ENCODE data around the gene CD7. TPM values are rescaled to one million over a fixed set of nuclear protein-coding genes. Genes with fewer than 3 reads are reported as not detected.

The CD7 gene
- total RNA-seq, 2 donors from 2014 or later, result not detected

GRCh38 chr17:82267575-82268379, 49.6 kb downstream of the CD7 start:
- DNase-seq (peak; percentile 96 to 98 (median 97)), ATAC-seq (peak; percentile 96)
- TF ChIP-seq, protein P1, sequence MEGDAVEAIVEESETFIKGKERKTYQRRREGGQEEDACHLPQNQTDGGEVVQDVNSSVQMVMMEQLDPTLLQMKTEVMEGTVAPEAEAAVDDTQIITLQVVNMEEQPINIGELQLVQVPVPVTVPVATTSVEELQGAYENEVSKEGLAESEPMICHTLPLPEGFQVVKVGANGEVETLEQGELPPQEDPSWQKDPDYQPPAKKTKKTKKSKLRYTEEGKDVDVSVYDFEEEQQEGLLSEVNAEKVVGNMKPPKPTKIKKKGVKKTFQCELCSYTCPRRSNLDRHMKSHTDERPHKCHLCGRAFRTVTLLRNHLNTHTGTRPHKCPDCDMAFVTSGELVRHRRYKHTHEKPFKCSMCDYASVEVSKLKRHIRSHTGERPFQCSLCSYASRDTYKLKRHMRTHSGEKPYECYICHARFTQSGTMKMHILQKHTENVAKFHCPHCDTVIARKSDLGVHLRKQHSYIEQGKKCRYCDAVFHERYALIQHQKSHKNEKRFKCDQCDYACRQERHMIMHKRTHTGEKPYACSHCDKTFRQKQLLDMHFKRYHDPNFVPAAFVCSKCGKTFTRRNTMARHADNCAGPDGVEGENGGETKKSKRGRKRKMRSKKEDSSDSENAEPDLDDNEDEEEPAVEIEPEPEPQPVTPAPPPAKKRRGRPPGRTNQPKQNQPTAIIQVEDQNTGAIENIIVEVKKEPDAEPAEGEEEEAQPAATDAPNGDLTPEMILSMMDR (IDR thresholded peaks at IDR 0.05), result no peak
- TF ChIP-seq POLR2A (IDR thresholded peaks at IDR 0.05), result peak in 1 of 3 donors; percentile 27
- intact Hi-C loops (cut with DNase I), result no loop called here
- H3K36me3 ChIP-seq (replicated peaks in 1 of 2; ENCODE audit: insufficient read depth in 1 of 2, low read depth in 2 of 2), result peaks cover 8 to 18% of the 10 kb centered on the region in 2 donors
- WGBS, 2 donors, result 7 to 14% methylated on average over 6 to 21 of the region's 21 CpGs
- peaks cover 75% of the 10 kb centered on the region for H3K4me1 ChIP-seq
- H3K27me3 ChIP-seq, result no peaks in the 10 kb centered on the region
- peak overlapping the region; percentile 98 to 100 (median 98) for H3K27ac ChIP-seq
- H3K4me3 ChIP-seq, result no peak overlapping the region
- no peaks in the 10 kb centered on the region for H3K9me3 ChIP-seq

GRCh38 chr17:82266142-82266541, 51.3 kb downstream of the CD7 start:
- Histone ChIP-seq H3K9me3 (no peaks in the 10 kb centered on the region), H3K27ac (peak overlapping the region in 3 of 4 donors; percentile 98 to 100 (median 98)), H3K4me1 (peaks cover 61% of the 10 kb centered on the region), H3K36me3 (replicated peaks in 1 of 2; ENCODE audit: insufficient read depth in 1 of 2, low read depth in 2 of 2) (peaks cover 14 to 18% of the 10 kb centered on the region in 2 donors), H3K4me3 (no peak overlapping the region), H3K27me3 (no peaks in the 10 kb centered on the region)
- WGBS, 2 donors, result 86 to 89% methylated on average over 10 of the region's 10 CpGs
- no peak for TF ChIP-seq POLR2A (IDR thresholded peaks at IDR 0.05)
- TF ChIP-seq, protein P1 (IDR thresholded peaks at IDR 0.05), result no peak
- ATAC-seq (no peak), DNase-seq (no peak)
- intact Hi-C loops (cut with DNase I), result no loop called here

Other genes starting within 250 kb of the CD7 start
- gene FASN, start 219.4 kb downstream of the CD7 start, total RNA-seq, result 100 to 1,000 TPM in 1 of 2 donors, 10 to 100 TPM in 1; 16.3 to 388 TPM
- gene CCDC57, start 104.8 kb downstream of the CD7 start, total RNA-seq, result 10 to 100 TPM; 24.1 to 60.3 TPM
- gene SLC16A3, start 88.6 kb downstream of the CD7 start, total RNA-seq, result 1 to 10 TPM; 2.0 to 5.4 TPM
- 100 to 1,000 TPM in 1 of 2 donors, 10 to 100 TPM in 1; 37.6 to 116 TPM for gene CSNK1D, start 43.9 kb downstream of the CD7 start, total RNA-seq
- 1 to 10 TPM; 5.4 to 6.3 TPM for gene SECTM1, start 16.2 kb upstream of the CD7 start, total RNA-seq
- gene TEX19, start 41.6 kb upstream of the CD7 start, total RNA-seq, result not detected
- gene UTS2R, start 54.2 kb upstream of the CD7 start, total RNA-seq, result not detected
- gene HEXD, start 100.7 kb upstream of the CD7 start, total RNA-seq, result 100 to 1,000 TPM in 1 of 2 donors, 10 to 100 TPM in 1; 54.7 to 188 TPM
- gene OGFOD3, start 101.0 kb upstream of the CD7 start, total RNA-seq, result 10 to 100 TPM; 16.8 to 40.0 TPM
- gene CYBC1, start 133.1 kb upstream of the CD7 start, total RNA-seq, result 10 to 100 TPM; 53.1 to 68.2 TPM
- 10 to 100 TPM; 14.5 to 85.4 TPM for gene NARF, start 141.1 kb upstream of the CD7 start, total RNA-seq
- gene FOXK2, start 202.1 kb upstream of the CD7 start, total RNA-seq, result 10 to 100 TPM; 10.6 to 25.1 TPM

Data from body of pancreas (tissue), 4 donors.